ENCODE data around the gene SUGCT.
A peak's percentile ranks its signal among the peaks of the same experiment; 100 is the strongest.
"Not testable (repeated sequence)": the region's sequence is repeated elsewhere in the genome, so short reads cannot be mapped to it uniquely, and the experiment has no call there.

SUGCT gene

DNA sequence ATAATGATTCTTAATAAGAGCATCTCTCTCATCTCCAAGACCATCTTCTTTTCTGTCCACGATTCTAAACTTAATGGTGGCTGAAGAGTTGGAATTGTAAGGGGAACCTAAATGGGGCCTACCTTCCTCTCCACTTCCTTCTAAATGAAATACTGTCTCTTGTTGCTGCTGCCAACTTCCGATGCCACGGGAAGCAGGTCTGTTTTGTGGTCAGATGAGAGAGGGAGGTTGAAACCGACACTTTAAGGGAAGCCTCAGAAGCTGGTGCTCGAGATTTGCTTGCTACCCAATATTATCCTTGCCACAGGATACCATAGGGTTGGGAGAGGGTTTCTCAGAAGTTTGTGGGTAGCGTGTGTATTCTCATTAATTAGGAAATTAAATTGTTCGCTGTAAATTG lies 464.1 kb downstream of the SUGCT start:
- no peak overlapping the region for H2BK12ac ChIP-seq (ENCODE audit: low read length)
- no peak overlapping the region for H2AK5ac ChIP-seq (ENCODE audit: low read length)
- H3K18ac ChIP-seq (ENCODE audit: low read length) = no peak overlapping the region
- H4K12ac ChIP-seq (ENCODE audit: low read depth, low read length) = no peak overlapping the region
- no peak for DNase-seq
- no peak overlapping the region for H4K8ac ChIP-seq (ENCODE audit: low read depth, low read length)
- no peak overlapping the region for H2BK120ac ChIP-seq (ENCODE audit: insufficient read depth, low read length, poor library complexity)
- H3K4me1 ChIP-seq (ENCODE audit: control insufficient read depth in 1 of 2, insufficient read depth in 2 of 2, low read length in 2 of 2) = no peaks in the 10 kb centered on the region
- no peak overlapping the region for H4K91ac ChIP-seq (ENCODE audit: low read depth, low read length)
- H3K4me2 ChIP-seq (ENCODE audit: low read length) = no peak overlapping the region
- H3K14ac ChIP-seq (ENCODE audit: low read length) = no peak overlapping the region
- H2BK5ac ChIP-seq (ENCODE audit: low read depth, low read length, poor library complexity) = no peak overlapping the region
- no peaks in the 10 kb centered on the region for H3K27me3 ChIP-seq (ENCODE audit: insufficient read depth, low read length)
- no peaks in the 10 kb centered on the region for H3K79me2 ChIP-seq (ENCODE audit: control insufficient read depth, insufficient read depth, low read length, poor library complexity)
- H3K79me1 ChIP-seq (ENCODE audit: low read length) = no peaks in the 10 kb centered on the region
- H3K4me3 ChIP-seq (ENCODE audit: low read depth, low read length) = no peak overlapping the region
- WGBS (ENCODE audit: extremely low coverage, insufficient coverage, insufficient read length) = 100% methylated on average over 2 of the region's 7 CpGs
- H3K23ac ChIP-seq (ENCODE audit: low read length) = no peak overlapping the region
- H3K9ac ChIP-seq (ENCODE audit: low read length) = no peak overlapping the region
- no peak overlapping the region for H3K4ac ChIP-seq (ENCODE audit: low read depth, low read length)
- H3K36me3 ChIP-seq (ENCODE audit: control insufficient read depth in 1 of 2, insufficient read depth in 2 of 2, low read length in 2 of 2) = no peaks in the 10 kb centered on the region
- H3K27ac ChIP-seq (ENCODE audit: low read depth, low read length) = no peak overlapping the region
- H3K9me3 ChIP-seq (ENCODE audit: insufficient read depth, low read depth, low read length) = peaks cover 3% of the 10 kb centered on the region
- H2AFZ ChIP-seq (ENCODE audit: insufficient read depth, low read length, poor library complexity) = no peak overlapping the region

DNA sequence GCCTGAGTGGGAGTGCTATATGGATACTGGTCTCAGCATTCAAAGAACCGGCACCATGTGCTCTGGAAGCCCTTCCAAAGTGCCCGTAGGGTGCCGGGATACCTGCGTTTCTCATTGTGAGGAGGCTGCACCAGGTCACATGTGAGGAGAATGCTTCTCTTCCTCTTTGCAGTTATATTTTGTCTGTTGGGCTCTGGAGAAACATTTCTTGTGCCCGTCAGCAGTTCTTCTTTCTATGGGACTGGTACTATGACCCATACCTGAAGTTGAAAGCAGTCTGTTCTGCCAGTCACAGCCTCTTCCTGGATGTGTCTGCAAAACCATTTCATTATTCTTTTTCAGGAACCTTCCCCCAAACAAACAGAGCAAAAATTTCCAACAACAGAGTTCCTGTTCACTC lies 465.0 kb downstream of the SUGCT start:
- DNase-seq = no peak
- no CpG with 5 or more reads among the region's 5 CpGs for WGBS (ENCODE audit: extremely low coverage, insufficient coverage, insufficient read length)
- no peak overlapping the region for H4K12ac ChIP-seq (ENCODE audit: low read depth, low read length)
- no peak overlapping the region for H3K4me3 ChIP-seq (ENCODE audit: low read depth, low read length)
- H3K36me3 ChIP-seq (ENCODE audit: control insufficient read depth in 1 of 2, insufficient read depth in 2 of 2, low read length in 2 of 2) = no peaks in the 10 kb centered on the region
- H3K23ac ChIP-seq (ENCODE audit: low read length) = no peak overlapping the region
- no peak overlapping the region for H2BK5ac ChIP-seq (ENCODE audit: low read depth, low read length, poor library complexity)
- no peak overlapping the region for H3K27ac ChIP-seq (ENCODE audit: low read depth, low read length)
- no peak overlapping the region for H4K91ac ChIP-seq (ENCODE audit: low read depth, low read length)
- H3K4me1 ChIP-seq (ENCODE audit: control insufficient read depth in 1 of 2, insufficient read depth in 2 of 2, low read length in 2 of 2) = peaks cover 0 to 3% of the 10 kb centered on the region in 2 experiments
- no peaks in the 10 kb centered on the region for H3K79me1 ChIP-seq (ENCODE audit: low read length)
- no peaks in the 10 kb centered on the region for H3K79me2 ChIP-seq (ENCODE audit: control insufficient read depth, insufficient read depth, low read length, poor library complexity)
- H2BK120ac ChIP-seq (ENCODE audit: insufficient read depth, low read length, poor library complexity) = no peak overlapping the region
- H3K4ac ChIP-seq (ENCODE audit: low read depth, low read length) = no peak overlapping the region
- H3K27me3 ChIP-seq (ENCODE audit: insufficient read depth, low read length) = no peaks in the 10 kb centered on the region
- H3K9me3 ChIP-seq (ENCODE audit: insufficient read depth, low read depth, low read length) = peaks cover 3% of the 10 kb centered on the region
- H3K4me2 ChIP-seq (ENCODE audit: low read length) = no peak overlapping the region
- H3K14ac ChIP-seq (ENCODE audit: low read length) = no peak overlapping the region
- no peak overlapping the region for H2BK12ac ChIP-seq (ENCODE audit: low read length)
- H3K9ac ChIP-seq (ENCODE audit: low read length) = no peak overlapping the region
- no peak overlapping the region for H3K18ac ChIP-seq (ENCODE audit: low read length)
- H2AK5ac ChIP-seq (ENCODE audit: low read length) = no peak overlapping the region
- no peak overlapping the region for H4K8ac ChIP-seq (ENCODE audit: low read depth, low read length)
- no peak overlapping the region for H2AFZ ChIP-seq (ENCODE audit: insufficient read depth, low read length, poor library complexity)

DNA sequence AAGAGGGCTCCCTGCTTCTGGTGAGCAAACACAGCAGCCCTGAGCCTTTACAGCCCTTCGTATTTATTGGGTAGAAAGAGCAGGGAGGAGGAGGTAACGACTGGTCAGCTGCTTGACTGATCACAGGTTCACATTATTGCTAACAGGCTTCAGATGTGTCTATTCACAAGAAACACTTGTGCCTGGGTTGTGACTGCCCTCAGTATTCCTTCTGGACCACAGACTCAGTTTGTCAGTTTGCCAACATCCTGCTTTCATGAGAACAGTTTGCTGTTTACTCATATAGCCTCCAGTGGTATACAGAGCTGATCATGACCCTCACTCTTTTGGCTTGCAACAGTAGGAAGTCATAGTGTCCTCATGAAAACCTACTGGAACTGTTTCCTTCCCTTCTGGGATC lies 467.5 kb downstream of the SUGCT start:
- no CpG with 5 or more reads among the region's 2 CpGs for WGBS (ENCODE audit: extremely low coverage, insufficient coverage, insufficient read length)

DNA sequence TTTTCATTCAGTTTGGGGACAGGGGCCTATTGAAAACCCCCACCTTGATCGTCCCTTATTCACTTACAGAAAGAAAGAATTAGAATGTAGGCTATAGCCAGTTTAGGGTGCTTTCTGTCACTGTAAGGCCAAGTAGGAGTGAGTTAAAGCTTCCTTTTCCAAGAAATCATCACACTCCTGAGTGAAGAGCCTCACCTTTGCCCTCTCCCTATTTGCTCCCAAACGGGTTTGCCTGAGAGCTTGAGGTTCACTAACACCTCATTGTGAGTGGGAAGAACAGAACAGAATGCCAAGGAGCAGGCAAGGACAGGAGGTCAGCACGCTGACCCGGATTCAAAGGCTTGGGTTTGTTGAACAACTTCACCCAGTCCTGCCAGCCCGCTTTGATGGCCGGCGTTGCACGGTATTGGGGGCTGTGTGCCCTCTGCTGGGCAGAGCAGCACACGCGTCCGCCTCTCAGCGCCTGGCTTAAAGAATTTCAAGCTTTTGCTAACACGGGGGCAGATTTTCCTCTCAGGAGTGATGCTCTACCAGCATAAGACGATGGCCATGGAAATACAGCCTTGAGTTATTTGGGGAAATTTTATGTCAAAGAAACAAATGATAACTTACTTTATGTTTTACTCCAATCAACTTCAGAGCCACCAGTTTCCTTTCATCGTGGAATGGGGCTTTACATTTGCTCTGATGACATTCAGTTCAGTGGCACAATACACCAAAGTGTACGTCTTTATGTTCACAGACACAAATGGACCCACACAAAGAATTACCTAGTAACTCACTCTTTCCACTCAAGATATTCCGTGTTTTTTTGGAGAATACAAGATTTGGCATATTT lies 470.0 kb downstream of the SUGCT start:
- Histone ChIP-seq H4K12ac (ENCODE audit: low read depth, low read length) (no peak overlapping the region), H4K91ac (ENCODE audit: low read depth, low read length) (no peak overlapping the region), H3K4me3 (ENCODE audit: low read depth, low read length) (no peak overlapping the region), H3K4me1 (ENCODE audit: control insufficient read depth in 1 of 2, insufficient read depth in 2 of 2, low read length in 2 of 2) (peaks cover 0 to 3% of the 10 kb centered on the region in 2 experiments), H3K18ac (ENCODE audit: low read length) (no peak overlapping the region), H3K27ac (ENCODE audit: low read depth, low read length) (no peak overlapping the region), H3K4me2 (ENCODE audit: low read length) (no peak overlapping the region), H4K8ac (ENCODE audit: low read depth, low read length) (no peak overlapping the region), H3K14ac (ENCODE audit: low read length) (no peak overlapping the region), H3K9me3 (ENCODE audit: insufficient read depth, low read depth, low read length) (peaks cover 3% of the 10 kb centered on the region), H3K4ac (ENCODE audit: low read depth, low read length) (no peak overlapping the region), H3K79me1 (ENCODE audit: low read length) (no peaks in the 10 kb centered on the region), H3K9ac (ENCODE audit: low read length) (no peak overlapping the region), H3K36me3 (ENCODE audit: control insufficient read depth in 1 of 2, insufficient read depth in 2 of 2, low read length in 2 of 2) (no peaks in the 10 kb centered on the region), H3K27me3 (ENCODE audit: insufficient read depth, low read length) (no peaks in the 10 kb centered on the region), H2BK5ac (ENCODE audit: low read depth, low read length, poor library complexity) (no peak overlapping the region), H3K23ac (ENCODE audit: low read length) (no peak overlapping the region), H3K79me2 (ENCODE audit: control insufficient read depth, insufficient read depth, low read length, poor library complexity) (no peaks in the 10 kb centered on the region), H2BK120ac (ENCODE audit: insufficient read depth, low read length, poor library complexity) (no peak overlapping the region), H2AK5ac (ENCODE audit: low read length) (no peak overlapping the region), H2BK12ac (ENCODE audit: low read length) (no peak overlapping the region), H2AFZ (ENCODE audit: insufficient read depth, low read length, poor library complexity) (no peak overlapping the region)
- DNase-seq = peak; percentile 47 to 69
- WGBS (ENCODE audit: extremely low coverage, insufficient coverage, insufficient read length) = no CpG with 5 or more reads among the region's 17 CpGs

More for the DNA sequence above, 467.5 kb downstream of the SUGCT start:
- not testable (repeated sequence) for H2BK5ac ChIP-seq (ENCODE audit: low read depth, low read length, poor library complexity); H3K18ac ChIP-seq (ENCODE audit: low read length); H3K23ac ChIP-seq (ENCODE audit: low read length); H2BK12ac ChIP-seq (ENCODE audit: low read length); H3K27me3 ChIP-seq (ENCODE audit: insufficient read depth, low read length); H3K9me3 ChIP-seq (ENCODE audit: insufficient read depth, low read depth, low read length); H3K4me1 ChIP-seq (ENCODE audit: control insufficient read depth in 1 of 2, insufficient read depth in 2 of 2, low read length in 2 of 2); H2AK5ac ChIP-seq (ENCODE audit: low read length); H3K79me2 ChIP-seq (ENCODE audit: control insufficient read depth, insufficient read depth, low read length, poor library complexity); H2BK120ac ChIP-seq (ENCODE audit: insufficient read depth, low read length, poor library complexity); H3K79me1 ChIP-seq (ENCODE audit: low read length); H4K8ac ChIP-seq (ENCODE audit: low read depth, low read length); H3K4me2 ChIP-seq (ENCODE audit: low read length); H3K4ac ChIP-seq (ENCODE audit: low read depth, low read length); H3K14ac ChIP-seq (ENCODE audit: low read length); H4K12ac ChIP-seq (ENCODE audit: low read depth, low read length); H3K4me3 ChIP-seq (ENCODE audit: low read depth, low read length); DNase-seq; H3K36me3 ChIP-seq (ENCODE audit: control insufficient read depth in 1 of 2, insufficient read depth in 2 of 2, low read length in 2 of 2); H2AFZ ChIP-seq (ENCODE audit: insufficient read depth, low read length, poor library complexity); H3K9ac ChIP-seq (ENCODE audit: low read length); H4K91ac ChIP-seq (ENCODE audit: low read depth, low read length); H3K27ac ChIP-seq (ENCODE audit: low read depth, low read length)

Measured in trophoblast cell (in vitro differentiated cells and primary cell).